DOHH2 (cell line): ENCODE measurements around the gene KLHDC9.

Experiments
- H3F3A ChIP-seq: fragments of 200-600 bp; sonication (generic), shearing (Covaris generic); 2 replicates; pipeline ENCODE4 v1.6.0; 2016; ENCODE audit warnings: antibody characterized with exemption, mild to moderate bottlenecking; ENCODE audit not compliant: control insufficient read depth, insufficient read depth
- H3K27ac ChIP-seq: fragments of 200-600 bp; sonication (generic); 2 replicates; pipeline ENCODE4 v1.5.1; 2014; ENCODE audit warnings: low read depth, mild to moderate bottlenecking, low read length, moderate library complexity
- H3K27me3 ChIP-seq: fragments of 200-600 bp; sonication (generic); 2 replicates; pipeline ENCODE4 v1.6.1; 2014; ENCODE audit warnings: mild to moderate bottlenecking, low read length, mixed read lengths; ENCODE audit not compliant: control insufficient read depth
- H3K36me3 ChIP-seq: fragments of 200-600 bp; sonication (generic); 2 replicates; pipeline ENCODE4 v1.6.1; 2014; ENCODE audit warnings: mild to moderate bottlenecking, low read length, moderate library complexity, mixed read lengths; ENCODE audit not compliant: control insufficient read depth
- H3K4me1 ChIP-seq: fragments of 200-600 bp; sonication (generic); 2 replicates; pipeline ENCODE4 v1.6.1; 2014; ENCODE audit warnings: mild to moderate bottlenecking, low read length, mixed read lengths; ENCODE audit not compliant: control insufficient read depth
- H3K4me2 ChIP-seq: fragments of 200-600 bp; sonication (generic); 2 replicates; pipeline ENCODE4 v1.6.0; 2014; ENCODE audit warnings: mild to moderate bottlenecking, low read length, moderate library complexity
- H3K4me3 ChIP-seq: fragments of 200-600 bp; sonication (generic); 2 replicates; pipeline ENCODE4 v1.5.1; 2014; ENCODE audit warnings: mild to moderate bottlenecking, low read length, mixed read lengths
- H3K79me2 ChIP-seq: fragments of 200-600 bp; sonication (generic); 2 replicates; pipeline ENCODE4 v1.6.1; 2014; ENCODE audit warnings: mild to moderate bottlenecking, low read length, mixed read lengths; ENCODE audit not compliant: control insufficient read depth
- H3K9me2 ChIP-seq: fragments of 200-600 bp; sonication (generic); replicated peaks from 2 replicates; pipeline ENCODE4 v1.6.1; 2014; ENCODE audit warnings: mild to moderate bottlenecking, low read length, mixed read lengths; ENCODE audit not compliant: control insufficient read depth
- H3K9me3 ChIP-seq: fragments of 200-600 bp; sonication (generic); 2 replicates; pipeline ENCODE4 v1.6.1; 2014; ENCODE audit warnings: antibody characterized with exemption, low read length, mixed read lengths; ENCODE audit not compliant: control insufficient read depth, insufficient read depth
- H4K20me1 ChIP-seq: fragments of 200-600 bp; sonication (generic); 2 replicates; pipeline ENCODE4 v1.6.0; 2014; ENCODE audit warnings: low read depth, mild to moderate bottlenecking, antibody characterized with exemption, low read length, moderate library complexity; ENCODE audit not compliant: control insufficient read depth, insufficient read depth
- EZH2phosphoT487 ChIP-seq: fragments of 200-600 bp; sonication (generic); IDR thresholded peaks from 2 replicates; pipeline ENCODE4 v1.6.1; 2017; ENCODE audit warnings: borderline replicate concordance, mild to moderate bottlenecking, antibody characterized with exemption, low read length, moderate library complexity, mixed read lengths
- TF ChIP-seq, protein P1 (sequence below): fragments of 200-600 bp; sonication (generic); IDR thresholded peaks from one replicate; pipeline ENCODE4 v1.5.1; 2014; ENCODE audit warnings: antibody characterized with exemption, mild to moderate bottlenecking, low read depth, low read length; ENCODE audit not compliant: poor library complexity, severe bottlenecking

Gene KLHDC9

DNA sequence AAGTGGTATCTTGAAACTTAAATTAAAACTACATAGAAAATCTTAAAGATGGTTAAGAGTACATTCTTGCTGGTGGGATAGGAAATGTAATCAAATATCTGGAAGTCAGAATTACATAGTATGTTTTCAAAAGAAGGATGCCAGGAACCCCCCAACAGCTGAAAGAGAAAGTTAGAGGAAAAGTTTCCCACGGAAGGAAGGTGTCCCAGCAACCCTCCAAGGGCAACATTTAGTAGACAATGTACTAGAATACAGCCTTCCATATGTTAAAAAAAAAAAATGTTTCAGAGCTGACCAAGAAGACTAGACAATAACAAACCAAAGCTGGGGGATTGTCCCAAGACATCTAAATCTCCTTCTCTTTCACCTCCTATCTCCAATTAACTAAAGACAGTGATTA is 32.1 kb downstream of the KLHDC9 start:
- Histone ChIP-seq H3K9me3 (no peaks in the 10 kb centered on the region), H3K27me3 (no peaks in the 10 kb centered on the region), H3K9me2 (no peaks in the 10 kb centered on the region), H3K36me3 (peaks cover 53% of the 10 kb centered on the region), H3K4me3 (no peak overlapping the region), H4K20me1 (no peaks in the 10 kb centered on the region), H3F3A (no peaks in the 10 kb centered on the region; the same call in 1 of the 2 replicates), H3K4me1 (peaks cover 23% of the 10 kb centered on the region), H3K4me2 (0 out of 2 replicates have a peak overlapping the region, but pooled peaks have one; percentile 78), H3K27ac (no peak overlapping the region), H3K79me2 (peaks cover 63% of the 10 kb centered on the region)
- TF ChIP-seq, protein P1, sequence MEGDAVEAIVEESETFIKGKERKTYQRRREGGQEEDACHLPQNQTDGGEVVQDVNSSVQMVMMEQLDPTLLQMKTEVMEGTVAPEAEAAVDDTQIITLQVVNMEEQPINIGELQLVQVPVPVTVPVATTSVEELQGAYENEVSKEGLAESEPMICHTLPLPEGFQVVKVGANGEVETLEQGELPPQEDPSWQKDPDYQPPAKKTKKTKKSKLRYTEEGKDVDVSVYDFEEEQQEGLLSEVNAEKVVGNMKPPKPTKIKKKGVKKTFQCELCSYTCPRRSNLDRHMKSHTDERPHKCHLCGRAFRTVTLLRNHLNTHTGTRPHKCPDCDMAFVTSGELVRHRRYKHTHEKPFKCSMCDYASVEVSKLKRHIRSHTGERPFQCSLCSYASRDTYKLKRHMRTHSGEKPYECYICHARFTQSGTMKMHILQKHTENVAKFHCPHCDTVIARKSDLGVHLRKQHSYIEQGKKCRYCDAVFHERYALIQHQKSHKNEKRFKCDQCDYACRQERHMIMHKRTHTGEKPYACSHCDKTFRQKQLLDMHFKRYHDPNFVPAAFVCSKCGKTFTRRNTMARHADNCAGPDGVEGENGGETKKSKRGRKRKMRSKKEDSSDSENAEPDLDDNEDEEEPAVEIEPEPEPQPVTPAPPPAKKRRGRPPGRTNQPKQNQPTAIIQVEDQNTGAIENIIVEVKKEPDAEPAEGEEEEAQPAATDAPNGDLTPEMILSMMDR = no peak
- no peak for TF ChIP-seq EZH2phosphoT487

DNA sequence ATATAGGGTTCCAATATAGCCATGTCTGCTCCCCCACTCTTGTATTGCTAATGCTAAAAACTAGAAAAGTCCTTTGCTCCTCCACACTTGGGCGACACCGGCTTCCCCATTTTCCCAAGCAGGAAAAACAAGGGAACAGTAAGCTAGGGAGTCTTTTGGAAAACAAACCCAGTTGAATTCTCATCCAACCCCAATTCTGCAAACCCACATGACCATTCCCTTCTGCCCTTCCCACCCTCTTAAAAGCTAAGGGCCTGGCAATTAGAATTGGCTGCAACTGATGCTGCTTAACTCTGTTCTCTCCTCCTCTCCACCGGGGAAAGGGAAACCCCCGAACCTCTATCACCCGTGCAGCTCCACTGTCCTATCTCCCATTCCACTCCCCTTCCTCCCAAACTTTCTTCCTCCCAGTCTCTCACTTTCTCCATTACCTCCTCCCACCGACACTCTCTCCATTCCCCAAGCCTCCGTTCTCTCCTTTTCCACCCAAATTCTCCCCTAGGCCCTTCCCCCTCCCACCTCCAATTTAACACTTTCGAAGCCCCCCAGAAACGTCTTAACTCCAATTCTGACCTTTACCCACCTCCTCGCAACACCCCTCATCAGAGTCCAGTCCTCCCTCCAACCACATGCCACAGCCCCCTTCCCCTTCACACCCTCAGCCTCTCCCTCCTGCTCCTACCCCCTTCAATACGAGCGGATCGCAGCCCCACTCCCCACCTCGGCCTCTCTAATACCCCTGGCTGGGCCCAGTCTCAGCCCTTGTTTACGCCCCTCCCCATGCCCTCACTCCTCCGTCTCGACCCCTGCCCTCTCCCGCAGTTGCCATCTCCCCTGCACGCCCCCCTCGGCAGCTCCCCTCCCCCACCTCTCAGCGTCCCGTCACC is 33.6 kb downstream of the KLHDC9 start:
- Histone ChIP-seq H3K79me2 (peaks cover 56% of the 10 kb centered on the region), H3K4me3 (peak overlapping the region; percentile 85), H3K36me3 (peaks cover 45% of the 10 kb centered on the region), H3K9me3 (no peaks in the 10 kb centered on the region), H4K20me1 (no peaks in the 10 kb centered on the region), H3K27me3 (no peaks in the 10 kb centered on the region), H3K9me2 (no peaks in the 10 kb centered on the region), H3K27ac (peak overlapping the region; percentile 50), H3K4me2 (peak overlapping the region; percentile 78), H3F3A (no peaks in the 10 kb centered on the region; the same call in 1 of the 2 replicates), H3K4me1 (peaks cover 23% of the 10 kb centered on the region)
- TF ChIP-seq EZH2phosphoT487 = no peak
- TF ChIP-seq, protein P1 = no peak

DNA sequence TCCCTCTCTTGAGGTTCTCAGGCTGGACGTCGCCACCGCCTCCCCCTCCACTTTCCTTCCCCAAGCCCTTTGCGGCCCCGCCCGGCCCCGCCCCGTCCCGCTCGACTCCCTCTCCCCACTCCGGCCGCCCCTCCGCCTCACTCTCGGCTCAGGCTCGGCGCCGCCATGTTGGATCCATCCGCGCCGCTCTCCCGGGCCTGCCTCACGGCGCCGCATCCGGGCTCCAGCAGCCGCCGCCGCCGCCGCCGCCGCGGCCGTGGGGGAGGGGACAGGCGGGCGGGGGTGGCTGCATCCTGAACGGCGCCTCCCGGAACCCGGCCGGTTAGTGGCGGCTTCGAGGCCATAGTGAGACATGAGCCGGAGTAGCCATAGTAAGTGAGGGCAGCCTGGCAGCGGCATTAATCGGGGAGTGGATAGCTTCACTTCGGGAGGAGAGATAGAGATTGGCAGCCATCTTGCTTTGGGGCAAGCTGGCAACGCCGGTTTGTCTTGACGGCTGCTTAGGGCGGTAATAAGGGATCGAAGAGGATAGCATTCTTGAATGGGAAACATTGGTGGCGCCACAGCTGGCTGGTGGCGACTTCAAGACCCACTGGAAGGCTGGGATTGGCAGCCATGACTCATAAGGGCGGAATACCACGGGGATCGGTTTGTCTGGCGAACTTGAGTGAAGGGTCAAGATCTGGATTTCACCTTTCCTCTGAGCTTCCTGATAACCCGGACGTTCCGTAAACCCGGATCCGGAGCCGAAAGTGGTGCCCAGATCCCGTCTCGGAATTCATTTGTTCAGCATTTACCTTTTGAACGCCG is 34.5 kb downstream of the KLHDC9 start, which contains the start of gene DEDD:
TSS of gene DEDD (minus strand) at position 258 of the 810 bp plus-strand sequence. CDS start 8,205 bp downstream, outside the sequence.
- peaks cover 52% of the 10 kb centered on the region for H3K79me2 ChIP-seq
- H4K20me1 ChIP-seq = no peaks in the 10 kb centered on the region
- peaks cover 2% of the 10 kb centered on the region; the same call in 1 of the 2 replicates for H3F3A ChIP-seq
- TF ChIP-seq EZH2phosphoT487 = no peak
- TF ChIP-seq, protein P1 = peak; percentile 31
- H3K27ac ChIP-seq = peak within 1 kb of the TSS; percentile 50
- peak within 1 kb of the TSS; percentile 85 for H3K4me3 ChIP-seq
- peak within 1 kb of the TSS; percentile 78 for H3K4me2 ChIP-seq
- H3K9me2 ChIP-seq = no peaks in the 10 kb centered on the region
- H3K4me1 ChIP-seq = peaks cover 23% of the 10 kb centered on the region
- no peaks in the 10 kb centered on the region for H3K9me3 ChIP-seq
- H3K27me3 ChIP-seq = no peaks in the 10 kb centered on the region
- H3K36me3 ChIP-seq = peaks cover 36% of the 10 kb centered on the region
